IPS-11a (cell line): ENCODE data around the gene TAMM41.
"Not testable (repeated sequence)": the region's sequence is repeated elsewhere in the genome, so short reads cannot be mapped to it uniquely, and the experiment has no call there.

Experiments
- H3K4me3 ChIP-seq: one replicate; pipeline ENCODE4 v1.5.1; 2013; ENCODE audit warnings: low read depth, low read length, control low read depth

TAMM41 gene

GRCh38 chr3:11846281-11847266 lies at the start of gene TAMM41:
Gene TAMM41 (minus strand): TSS chr3:11846885. CDS start chr3:11846636, 249 bp downstream.
- H3K4me3 ChIP-seq, result peak within 1 kb of the TSS; percentile 99

GRCh38 chr3:11878837-11879236 lies 32.2 kb upstream of the TAMM41 start:
- H3K4me3 ChIP-seq, result no peak overlapping the region

GRCh38 chr3:11874707-11875106 lies 28.0 kb upstream of the TAMM41 start:
- not testable (repeated sequence) for H3K4me3 ChIP-seq

DNA sequence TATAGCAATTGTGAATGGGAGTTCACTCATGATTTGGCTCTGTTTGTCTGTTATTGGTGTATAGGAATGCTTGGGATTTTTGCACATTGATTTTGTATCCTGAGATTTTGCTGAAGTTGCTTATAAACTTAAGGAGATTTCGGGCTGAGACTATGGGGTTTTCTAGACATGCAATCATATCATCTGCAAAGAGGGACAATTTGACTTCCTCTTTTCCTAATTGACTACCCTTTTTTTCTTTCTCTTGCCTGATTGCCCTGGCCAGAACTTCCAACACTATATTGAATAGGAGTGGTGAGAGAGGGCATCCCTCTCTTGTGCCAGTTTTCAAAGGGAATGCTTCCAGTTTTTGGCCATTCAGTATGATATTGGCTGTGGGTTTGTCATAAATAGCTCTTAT lies 17.1 kb upstream of the TAMM41 start:
- not testable (repeated sequence) for H3K4me3 ChIP-seq

- H3K4me3 ChIP-seq, result not testable (repeated sequence)
Observed at GRCh38 chr3:11862584-11862983, 15.9 kb upstream of the TAMM41 start.

GRCh38 chr3:11862145-11862544 lies 15.5 kb upstream of the TAMM41 start:
- not testable (repeated sequence) for H3K4me3 ChIP-seq

GRCh38 chr3:11860213-11860612 lies 13.5 kb upstream of the TAMM41 start:
- H3K4me3 ChIP-seq, result not testable (repeated sequence)

- H3K4me3 ChIP-seq, result no peak overlapping the region
Observed at GRCh38 chr3:11853450-11853849, 6.8 kb upstream of the TAMM41 start.

DNA sequence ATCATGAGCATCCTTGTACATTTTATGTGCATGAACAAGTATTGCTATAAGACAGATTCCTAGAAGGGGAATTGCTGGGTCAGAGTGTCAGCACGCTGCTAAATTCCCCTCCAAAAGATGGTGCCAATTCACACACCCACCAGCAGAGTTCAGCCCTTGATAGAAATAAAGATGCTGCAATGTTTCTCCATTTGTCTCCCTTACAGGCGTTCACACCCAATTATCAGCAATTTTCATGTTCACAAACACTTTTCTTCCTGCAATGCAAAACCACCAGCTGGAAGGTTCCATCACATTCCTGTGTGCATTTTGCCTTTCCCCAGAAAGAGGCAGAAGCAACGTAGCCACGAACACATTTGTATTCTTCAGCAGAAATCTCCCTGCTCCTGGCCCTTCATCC lies 3.3 kb upstream of the TAMM41 start:
- no peak overlapping the region for H3K4me3 ChIP-seq

DNA sequence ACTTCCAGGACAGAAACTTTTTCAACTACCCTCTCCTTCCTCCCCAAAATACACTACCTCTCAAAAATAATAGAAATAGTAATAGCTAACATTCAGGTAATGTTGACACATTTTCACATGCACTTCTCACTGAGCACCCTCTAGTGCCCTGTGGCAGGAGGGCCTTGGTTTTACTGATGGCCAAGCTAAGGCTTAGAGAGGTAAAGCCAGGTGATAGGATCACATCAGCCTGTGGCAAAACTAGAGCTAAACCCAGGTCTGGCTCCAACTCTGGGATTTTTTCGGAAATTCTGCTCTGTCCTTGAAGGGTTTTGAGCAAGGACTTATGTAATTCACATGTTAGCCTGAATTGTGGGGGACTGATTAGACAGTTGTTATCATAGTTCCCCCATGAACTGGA lies 922 bp upstream of the TAMM41 start:
- no peak overlapping the region for H3K4me3 ChIP-seq

- peak overlapping the region; percentile 99 for H3K4me3 ChIP-seq
Observed at GRCh38 chr3:11845651-11846050, 1.0 kb downstream of the TAMM41 start.

- H3K4me3 ChIP-seq, result no peak overlapping the region
Observed at GRCh38 chr3:11844891-11845290, 1.8 kb downstream of the TAMM41 start.

- no peak overlapping the region for H3K4me3 ChIP-seq
Observed at GRCh38 chr3:11835028-11835639, 11.6 kb downstream of the TAMM41 start.

GRCh38 chr3:11832981-11833905 lies 13.4 kb downstream of the TAMM41 start:
- no peak overlapping the region for H3K4me3 ChIP-seq

DNA sequence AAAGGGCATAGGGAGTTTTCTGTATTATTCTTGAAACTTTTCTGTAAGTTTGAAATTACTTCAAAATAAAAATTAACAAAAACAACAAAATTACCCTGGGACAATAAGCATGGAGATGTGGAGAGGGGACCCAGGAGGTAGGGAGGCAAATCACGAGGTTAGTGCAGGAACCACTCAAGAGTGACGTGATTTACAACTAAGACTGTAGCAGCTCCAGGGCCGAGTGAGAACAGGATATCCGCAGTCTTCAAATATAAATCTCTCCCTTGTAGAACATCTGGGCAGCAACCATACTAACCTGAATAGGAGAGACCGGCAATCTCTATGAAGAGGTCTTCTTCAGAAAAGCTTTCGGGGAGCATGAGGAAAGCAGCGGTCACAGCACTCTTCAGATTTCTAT lies 17.3 kb downstream of the TAMM41 start:
- no peak overlapping the region for H3K4me3 ChIP-seq

- no peak overlapping the region for H3K4me3 ChIP-seq
Observed at GRCh38 chr3:11826628-11827265, 19.9 kb downstream of the TAMM41 start.

- no peak overlapping the region for H3K4me3 ChIP-seq
Observed at GRCh38 chr3:11825301-11825700, 21.4 kb downstream of the TAMM41 start.

DNA sequence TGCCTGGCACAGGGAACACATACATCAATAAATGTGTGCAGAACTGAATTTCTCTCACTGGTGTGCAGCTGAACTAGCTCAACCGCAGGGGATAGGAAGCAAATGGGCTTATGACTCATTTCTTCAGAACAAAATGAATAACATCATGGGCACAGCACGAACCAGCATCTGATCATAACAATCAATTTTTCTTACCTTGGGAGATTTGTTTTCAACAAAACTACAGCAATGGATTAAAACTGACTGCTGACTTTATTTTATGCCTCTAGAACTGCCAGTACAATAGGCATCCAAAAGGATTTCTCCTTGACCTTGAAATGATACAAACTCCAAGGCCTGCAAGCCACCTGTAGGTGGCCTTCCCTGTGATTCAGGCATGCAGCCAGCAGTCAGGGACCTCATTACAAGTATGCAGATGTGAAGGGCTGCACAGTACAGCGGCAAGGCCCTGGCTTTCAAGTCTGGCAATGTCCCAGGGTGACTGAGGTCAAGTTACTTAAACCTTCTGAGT lies 26.1 kb downstream of the TAMM41 start:
- no peak overlapping the region for H3K4me3 ChIP-seq

- no peak overlapping the region for H3K4me3 ChIP-seq
Observed at GRCh38 chr3:11819146-11819689, 27.5 kb downstream of the TAMM41 start.

DNA sequence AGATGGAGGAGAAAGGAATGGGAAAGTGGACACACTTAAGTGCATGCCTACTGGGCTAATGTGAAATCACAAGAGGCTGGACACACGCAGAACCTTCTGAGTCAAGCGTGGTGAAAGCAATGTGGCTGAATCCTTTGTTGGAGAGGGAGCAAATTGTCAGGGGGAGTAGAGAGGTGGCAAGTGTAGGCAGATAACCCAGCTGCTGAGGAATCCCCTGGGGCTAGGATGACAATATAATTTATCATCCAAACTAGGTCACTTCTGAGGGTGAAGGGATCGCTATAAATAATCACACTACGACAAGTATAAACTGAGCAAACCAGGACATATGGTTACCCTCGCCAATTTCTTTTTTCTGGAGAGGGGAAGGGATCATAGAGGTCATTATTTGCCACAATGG lies 28.7 kb downstream of the TAMM41 start:
- H3K4me3 ChIP-seq, result no peak overlapping the region
